IMR-90 (cell line): ENCODE results near the gene ALKBH7. TPM values are rescaled to one million over a fixed set of nuclear protein-coding genes. Genes with fewer than 3 reads are reported as not detected.

Experiments used
- ATAC-seq: fragments of 200-7000 bp; cut with Tn5 transposase; 2 replicates; pipeline ENCODE4 v1.9.1; 2020; ENCODE audit warnings: low read depth, mild to moderate bottlenecking, moderate library complexity
- BruUV-seq: library from RNA; stranded (reverse); fragments of 400-500 nt; replicated peaks from 2 replicates; lab custom pipeline; 2021; lab: Mats Ljungman, UMichigan
- CTCF ChIA-PET: fragments of 300-600 bp; formaldehyde crosslinking; extraction: SDS; loops from one replicate; lab custom pipeline; 2021; ENCODE audit warnings: antibody characterized with exemption; lab: Yijun Ruan, JAX
- POLR2A ChIA-PET: fragments of 300-600 bp; sonication (Branson Sonifier 250); formaldehyde crosslinking; loops from one replicate; lab custom pipeline; 2022; ENCODE audit warnings: antibody characterized with exemption; ENCODE audit not compliant: unreplicated experiment; lab: Charles Lee
- DNase-seq: peaks from one replicate; pipeline ENCODE4 v3.0.0; 2013
- H2AFZ ChIP-seq: replicated peaks from 2 replicates; pipeline ENCODE3; 2013; ENCODE audit warnings: low read length, mild to moderate bottlenecking; ENCODE audit not compliant: poor library complexity
- H2AK5ac ChIP-seq: 2 replicates; pipeline ENCODE4 v1.6.1; 2013; ENCODE audit warnings: low read depth, low read length, inconsistent platforms
- H2AK9ac ChIP-seq: replicated peaks from 2 replicates; pipeline ENCODE3; 2013; ENCODE audit warnings: mild to moderate bottlenecking, low read depth, low read length, moderate library complexity; ENCODE audit not compliant: poor library complexity
- H2BK120ac ChIP-seq: 2 replicates; pipeline ENCODE4 v1.6.1; 2013; ENCODE audit warnings: low read depth, low read length, inconsistent platforms
- H2BK15ac ChIP-seq: 3 replicates; pipeline ENCODE4 v1.6.1; 2013; ENCODE audit warnings: low read depth, low read length, inconsistent platforms
- H2BK20ac ChIP-seq: 2 replicates; pipeline ENCODE4 v1.6.1; 2013; ENCODE audit warnings: low read depth, mild to moderate bottlenecking, inconsistent platforms, low read length, moderate library complexity
- H2BK5ac ChIP-seq: 2 replicates; pipeline ENCODE4 v1.6.1; 2013; ENCODE audit warnings: mild to moderate bottlenecking, low read depth, low read length, inconsistent platforms; ENCODE audit not compliant: poor library complexity, severe bottlenecking
- H3K14ac ChIP-seq: replicated peaks from 2 replicates; pipeline ENCODE4 v1.6.1; 2013; ENCODE audit warnings: low read depth, low read length, inconsistent platforms
- H3K18ac ChIP-seq: 2 replicates; pipeline ENCODE4 v1.6.1; 2013; ENCODE audit warnings: low read depth, low read length, control low read depth
- H3K23ac ChIP-seq: 2 replicates; pipeline ENCODE4 v1.6.1; 2013; ENCODE audit warnings: low read depth, low read length, inconsistent platforms
- H3K27ac ChIP-seq: 2 replicates; pipeline ENCODE4 v1.5.1; 2013; ENCODE audit warnings: mild to moderate bottlenecking, control low read depth, low read length; ENCODE audit not compliant: insufficient read depth
- H3K27me3 ChIP-seq: 2 replicates; pipeline ENCODE4 v1.6.1; 2013; ENCODE audit warnings: low read length; ENCODE audit not compliant: control insufficient read depth, insufficient read depth
- H3K36me3 ChIP-seq: 2 replicates; pipeline ENCODE4 v1.6.1; 2013; ENCODE audit warnings: low read length, mixed read lengths; ENCODE audit not compliant: control insufficient read depth, insufficient read depth
- H3K4ac ChIP-seq: 2 replicates; pipeline ENCODE4 v1.6.1; 2013; ENCODE audit warnings: low read depth, low read length, inconsistent platforms
- H3K4me1 ChIP-seq: 2 replicates; pipeline ENCODE4 v1.6.1; 2013; ENCODE audit warnings: low read length, mixed read lengths; ENCODE audit not compliant: control insufficient read depth, insufficient read depth
- H3K4me2 ChIP-seq: 2 replicates; pipeline ENCODE4 v1.6.1; 2013; ENCODE audit warnings: low read depth, mild to moderate bottlenecking, control low read depth, low read length, moderate library complexity
- H3K4me3 ChIP-seq: 2 replicates; pipeline ENCODE4 v1.5.1; 2013; ENCODE audit warnings: low read depth, mild to moderate bottlenecking, control low read depth, low read length, moderate library complexity; ENCODE audit not compliant: insufficient read depth
- H3K56ac ChIP-seq: 2 replicates; pipeline ENCODE4 v1.6.1; 2013; ENCODE audit warnings: low read length, inconsistent platforms; ENCODE audit not compliant: insufficient read depth; ENCODE audit errors: extremely low read depth
- H3K79me1 ChIP-seq, 2 experiments: 2 replicates each; pipeline ENCODE4 v1.6.1; 2013; ENCODE audit warnings: low read length in 2 of 2, inconsistent platforms in 1 of 2, low read depth in 1 of 2
- H3K9ac ChIP-seq: 2 replicates; pipeline ENCODE4 v1.6.1; 2013; ENCODE audit warnings: low read depth, low read length, control low read depth
- H3K9me1 ChIP-seq: 2 replicates; pipeline ENCODE4 v1.6.1; 2013; ENCODE audit warnings: low read length, inconsistent platforms; ENCODE audit not compliant: insufficient read depth
- H3K9me3 ChIP-seq: 2 replicates; pipeline ENCODE4 v1.6.1; 2013; ENCODE audit warnings: low read length; ENCODE audit not compliant: control insufficient read depth, insufficient read depth
- H4K20me1 ChIP-seq: 2 replicates; pipeline ENCODE4 v1.6.1; 2013; ENCODE audit warnings: low read length, inconsistent platforms; ENCODE audit not compliant: insufficient read depth
- H4K5ac ChIP-seq: 2 replicates; pipeline ENCODE4 v1.6.1; 2013; ENCODE audit warnings: mild to moderate bottlenecking, low read depth, low read length, control low read depth
- H4K8ac ChIP-seq, 2 experiments: 2 replicates each; pipeline ENCODE4 v1.6.1; 2013; ENCODE audit warnings: low read depth in 2 of 2, low read length in 2 of 2, control low read depth in 1 of 2, inconsistent platforms in 1 of 2
- H4K91ac ChIP-seq: 2 replicates; pipeline ENCODE4 v1.6.1; 2013; ENCODE audit warnings: low read depth, low read length, inconsistent platforms; ENCODE audit not compliant: insufficient read depth
- BHLHE40 ChIP-seq: fragments of 150-350 bp; IDR thresholded peaks from 2 replicates; pipeline ENCODE4 v1.6.1; 2016; ENCODE audit warnings: mild to moderate bottlenecking, low read depth, low read length
- CEBPB ChIP-seq: IDR thresholded peaks from 2 replicates; pipeline ENCODE4 v1.6.1; 2012; ENCODE audit warnings: low read depth, low read length, improper control_type of control experiment
- CHD1 ChIP-seq: IDR thresholded peaks from 2 replicates; pipeline ENCODE4 v1.6.1; 2012; ENCODE audit warnings: low read depth, low read length, improper control_type of control experiment
- CTCF ChIP-seq: conservative IDR thresholded peaks from 2 replicates; pipeline ENCODE4 v1.5.1; 2012; ENCODE audit warnings: mild to moderate bottlenecking, low read depth, low read length, improper control_type of control experiment
- ELK1 ChIP-seq: fragments of 150-350 bp; IDR thresholded peaks from 2 replicates; pipeline ENCODE4 v1.6.1; 2016; ENCODE audit warnings: low read depth, mild to moderate bottlenecking, low read length, moderate library complexity, borderline replicate concordance
- FOS ChIP-seq: fragments of 150-350 bp; IDR thresholded peaks from 2 replicates; pipeline ENCODE4 v1.6.1; 2016; ENCODE audit warnings: low read depth, low read length
- MAFK ChIP-seq: IDR thresholded peaks from 2 replicates; pipeline ENCODE4 v1.6.1; 2012; ENCODE audit warnings: low read depth, low read length, improper control_type of control experiment
- MAZ ChIP-seq: IDR thresholded peaks from 2 replicates; pipeline ENCODE4 v1.6.1; 2012; ENCODE audit warnings: low read depth, mild to moderate bottlenecking, low read length, improper control_type of control experiment, moderate library complexity, borderline replicate concordance
- MXI1 ChIP-seq: IDR thresholded peaks from 2 replicates; pipeline ENCODE4 v1.6.1; 2012; ENCODE audit warnings: low read depth, mild to moderate bottlenecking, low read length, moderate library complexity, borderline replicate concordance
- NFE2L2 ChIP-seq: fragments of 150-350 bp; IDR thresholded peaks from 2 replicates; pipeline ENCODE4 v1.6.1; 2016; ENCODE audit warnings: low read depth, mild to moderate bottlenecking, low read length
- POLR2A ChIP-seq: IDR thresholded peaks from 2 replicates; pipeline ENCODE4 v1.6.1; 2012; ENCODE audit warnings: mild to moderate bottlenecking, low read depth, low read length
- RAD21 ChIP-seq: IDR thresholded peaks from 2 replicates; pipeline ENCODE4 v1.6.1; 2012; ENCODE audit warnings: low read length, improper control_type of control experiment
- RCOR1 ChIP-seq: IDR thresholded peaks from 2 replicates; pipeline ENCODE4 v1.6.1; 2012; ENCODE audit warnings: mild to moderate bottlenecking, low read length, improper control_type of control experiment; ENCODE audit not compliant: insufficient replicate concordance
- RFX5 ChIP-seq: IDR thresholded peaks from 2 replicates; pipeline ENCODE4 v1.8.0; 2012; ENCODE audit warnings: low read depth, mild to moderate bottlenecking, low read length, moderate library complexity
- SMC3 ChIP-seq: fragments of 150-350 bp; IDR thresholded peaks from 2 replicates; pipeline ENCODE4 v1.6.1; 2016; ENCODE audit warnings: low read depth, mild to moderate bottlenecking, antibody characterized with exemption, low read length, moderate library complexity
- USF2 ChIP-seq: fragments of 150-350 bp; IDR thresholded peaks from 2 replicates; pipeline ENCODE4 v1.6.1; 2017; ENCODE audit warnings: mild to moderate bottlenecking, antibody characterized with exemption, low read length, low read depth
- WGBS, 2 experiments: methylation state at CpG; one replicate each; pipeline versions ENCODE4 v1.1.5 to v1.1.7; 2013; ENCODE audit warnings: missing lambda C conversion rate in 2 of 2; ENCODE audit not compliant: insufficient read length in 1 of 2; ENCODE audit errors: extremely low coverage in 2 of 2; 5-methylcytosine and 5-hydroxymethylcytosine counted together
- dilution Hi-C: fragments of 300-500 bp; cut with HindIII; formaldehyde crosslinking; loops from one replicate; pipeline ENCODE4 v1.14.3; 2018; ENCODE audit warnings: low sequenced_read_pairs; ENCODE audit not compliant: unreplicated experiment
- in situ Hi-C: fragments of 300-500 bp; cut with MboI; formaldehyde crosslinking; loops from 3 replicates; pipeline ENCODE4 v1.14.3; 2019; ENCODE audit warnings: low sequenced_read_pairs, inconsistent platforms, mixed read lengths
- intact Hi-C: fragments of 100-400 bp; cut with micrococcal nuclease; formaldehyde crosslinking; loops from 2 replicates; pipeline ENCODE4 v1.10.0; 2022
- polyA plus RNA-seq, 3 experiments: library from polyadenylated mRNA; depleted of rRNA; stranded (reverse); fragments of >200 nt; gene quantifications; 2 replicates each; pipeline ENCODE4 v1.2.3, GENCODE V29; 2012; ENCODE audit warnings: low replicate concordance in 1 of 3
- total RNA-seq: library from RNA; depleted of rRNA; stranded (reverse); fragments of >200 nt; gene quantifications from 2 replicates; pipeline ENCODE4 v1.2.3, GENCODE V29; 2012

The ALKBH7 gene
- total and polyA plus RNA-seq, 2 of the 4 experiments (the other 2 are of a cell fraction): 9.3 to 22.5 TPM

- no peaks in the 10 kb centered on the region for H3K36me3 ChIP-seq
- H3K9me1 ChIP-seq: no peaks in the 10 kb centered on the region; the same call in 1 of the 2 replicates
- H2AK5ac ChIP-seq: no peak overlapping the region
- H3K4me1 ChIP-seq: no peaks in the 10 kb centered on the region
- H3K4me2 ChIP-seq: no peak overlapping the region
- dilution Hi-C loops: no loop called here
- H4K8ac ChIP-seq: no peak overlapping the region
- in situ Hi-C loops: no loop called here
- no peak overlapping the region for H2BK5ac ChIP-seq
- H3K9ac ChIP-seq: no peak overlapping the region
- H3K18ac ChIP-seq: no peak overlapping the region
- TF ChIP-seq CTCF (no peak), SMC3 (no peak), ELK1 (no peak), POLR2A (no peak), BHLHE40 (no peak), NFE2L2 (no peak), RAD21 (no peak), MAZ (no peak), RCOR1 (no peak), USF2 (no peak), CEBPB (no peak), MXI1 (no peak), RFX5 (no peak), FOS (no peak), CHD1 (no peak), MAFK (no peak)
- H2AFZ ChIP-seq: no peak overlapping the region
- H2BK15ac ChIP-seq: no peak overlapping the region
- H2BK120ac ChIP-seq: no peak overlapping the region
- no peaks in the 10 kb centered on the region for H3K27me3 ChIP-seq
- no peaks in the 10 kb centered on the region for H4K20me1 ChIP-seq
- ATAC-seq (no peak), DNase-seq (no peak)
- H4K91ac ChIP-seq: no peak overlapping the region
- no peak overlapping the region for H3K14ac ChIP-seq
- no TSS peak for BruUV-seq
- CTCF ChIA-PET: no interaction called here
- H3K4ac ChIP-seq: no peak overlapping the region
- POLR2A ChIA-PET: no interaction called here
- H3K9me3 ChIP-seq: no peaks in the 10 kb centered on the region
- H3K79me1 ChIP-seq: no peaks in the 10 kb centered on the region
- no peak overlapping the region for H2BK20ac ChIP-seq
- intact Hi-C loops: no loop called here
- no peak overlapping the region for H4K5ac ChIP-seq
- H3K4me3 ChIP-seq: no peak overlapping the region
- no peak overlapping the region for H3K27ac ChIP-seq
- no peak overlapping the region for H2AK9ac ChIP-seq
- 90% methylated on average over 2 of the region's 10 CpGs; no CpG with 5 or more reads in 1 of the 2 experiments for WGBS, 2 experiments
- no peak overlapping the region for H3K23ac ChIP-seq
- no peak overlapping the region for H3K56ac ChIP-seq
Measured at GRCh38 chr19:6402058-6402457, 29.5 kb downstream of the ALKBH7 start.
